Fibroblast of peridontal ligament (primary cell): ENCODE measurements around the gene RTN4.

Source experiments
- DNase-seq: peaks from one replicate; pipeline ENCODE4 v3.0.0-alpha.2; 2010; ENCODE audit errors: extremely low read depth

The RTN4 gene

GRCh38 chr2:54968561-54969218 lies 81.6 kb downstream of the RTN4 start:
- DNase-seq: no peak

- DNase-seq: no peak
Observed at GRCh38 chr2:54967759-54968365, 82.4 kb downstream of the RTN4 start.

- DNase-seq: no peak
Observed at GRCh38 chr2:54967269-54967668, 83.0 kb downstream of the RTN4 start.

DNA sequence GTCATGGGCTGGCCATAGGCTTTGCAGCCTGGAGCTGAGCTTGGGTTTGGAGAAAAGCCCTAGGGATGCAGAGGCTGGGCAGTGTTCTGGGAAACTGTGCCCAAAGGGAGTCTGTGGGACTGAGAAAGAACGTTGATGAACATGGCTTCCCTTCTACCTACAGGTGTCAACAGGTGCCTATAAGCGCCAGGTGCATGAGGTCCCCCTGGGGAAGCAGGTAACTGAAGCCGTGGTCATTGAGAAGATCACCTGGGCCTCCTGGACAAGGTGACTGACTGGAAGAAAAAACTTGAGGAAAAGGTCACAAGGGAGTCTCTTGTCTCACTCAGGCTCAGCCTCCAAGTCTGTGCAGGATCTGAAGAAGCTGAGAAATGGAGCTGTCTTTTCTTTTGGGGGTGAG lies 83.4 kb downstream of the RTN4 start:
- DNase-seq: no peak

- DNase-seq: no peak
Observed at GRCh38 chr2:54966165-54966832, 84.0 kb downstream of the RTN4 start.

GRCh38 chr2:54965425-54965824 lies 84.8 kb downstream of the RTN4 start:
- no peak for DNase-seq

- no peak for DNase-seq
Observed at GRCh38 chr2:54964816-54965215, 85.4 kb downstream of the RTN4 start.

DNA sequence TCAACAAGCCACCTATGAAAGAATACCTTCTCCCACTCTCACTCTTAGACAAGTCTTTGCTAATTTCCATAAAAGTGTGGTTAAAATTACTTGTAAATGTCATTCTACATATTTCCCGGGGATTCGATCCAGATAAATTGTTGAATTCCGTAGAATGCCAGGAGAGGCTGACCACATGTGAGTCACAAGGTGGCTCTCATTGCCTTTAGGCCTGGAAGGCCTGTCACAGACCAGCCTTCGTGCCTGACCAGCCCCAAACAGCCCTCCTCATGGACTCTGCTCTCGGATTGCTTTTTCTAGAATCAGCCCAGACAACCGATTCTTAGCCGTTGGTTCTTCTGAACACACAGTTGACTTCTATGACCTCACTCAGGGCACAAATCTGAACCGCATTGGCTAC lies 86.0 kb downstream of the RTN4 start:
- peak; percentile 40 for DNase-seq

DNA sequence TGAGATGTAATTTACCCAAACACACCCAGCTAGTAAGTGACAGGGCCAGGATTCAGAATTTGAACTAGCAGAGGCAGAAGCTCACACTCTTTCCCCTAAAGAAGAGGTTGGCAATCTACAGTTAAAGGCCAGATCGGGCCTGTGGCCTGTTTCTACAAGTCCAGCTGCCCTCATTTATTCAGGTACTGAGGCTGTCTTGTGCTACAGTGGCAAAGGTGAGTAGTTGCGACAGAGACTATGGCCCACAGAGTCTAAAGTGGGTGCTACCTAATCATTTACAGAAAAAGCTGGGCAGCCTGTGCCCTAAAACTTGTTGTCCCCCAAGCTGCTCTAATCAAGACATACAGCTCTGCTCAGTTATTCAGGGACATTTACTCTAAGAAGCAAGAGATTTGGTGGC lies 86.8 kb downstream of the RTN4 start:
- DNase-seq: no peak

- no peak for DNase-seq
Observed at GRCh38 chr2:54962935-54963440, 87.3 kb downstream of the RTN4 start.

DNA sequence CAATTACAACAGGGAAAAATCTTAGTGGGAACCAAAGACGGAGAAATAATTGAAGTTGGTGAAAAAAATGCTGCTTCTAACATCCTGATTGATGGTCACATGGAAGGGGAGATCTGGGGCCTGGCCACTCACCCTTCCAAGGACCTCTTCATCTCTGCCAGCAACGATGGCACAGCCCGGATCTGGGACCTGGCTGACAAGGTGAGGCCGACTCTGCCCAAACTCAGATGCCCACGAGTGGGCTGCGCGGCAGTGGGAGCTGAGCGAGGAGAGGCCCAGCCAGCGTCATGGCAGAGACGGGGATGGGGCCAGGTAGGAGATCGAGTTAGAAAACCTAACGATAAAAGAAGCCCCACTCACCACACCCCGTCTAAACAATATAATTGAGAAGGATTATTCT lies 87.7 kb downstream of the RTN4 start:
- no peak for DNase-seq

DNA sequence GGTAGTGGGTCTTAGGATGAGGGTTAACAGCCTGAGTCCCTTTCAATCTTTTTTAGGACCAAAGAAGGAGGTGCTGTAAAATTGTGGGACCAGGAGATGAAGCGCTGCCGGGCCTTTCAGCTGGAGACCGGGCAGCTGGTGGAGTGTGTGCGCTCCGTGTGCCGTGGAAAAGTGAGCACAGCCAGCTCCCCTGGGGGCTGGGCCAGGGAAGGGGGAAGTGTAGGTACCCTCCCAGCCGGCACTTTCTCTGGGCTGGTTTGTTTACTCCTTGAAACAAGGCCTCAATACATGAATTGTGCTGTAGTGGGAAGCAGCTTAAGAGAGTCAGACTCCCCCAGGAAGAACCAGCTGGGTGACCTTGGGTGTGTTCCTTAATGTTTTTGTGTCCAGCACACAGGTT lies 90.1 kb downstream of the RTN4 start:
- no peak for DNase-seq

DNA sequence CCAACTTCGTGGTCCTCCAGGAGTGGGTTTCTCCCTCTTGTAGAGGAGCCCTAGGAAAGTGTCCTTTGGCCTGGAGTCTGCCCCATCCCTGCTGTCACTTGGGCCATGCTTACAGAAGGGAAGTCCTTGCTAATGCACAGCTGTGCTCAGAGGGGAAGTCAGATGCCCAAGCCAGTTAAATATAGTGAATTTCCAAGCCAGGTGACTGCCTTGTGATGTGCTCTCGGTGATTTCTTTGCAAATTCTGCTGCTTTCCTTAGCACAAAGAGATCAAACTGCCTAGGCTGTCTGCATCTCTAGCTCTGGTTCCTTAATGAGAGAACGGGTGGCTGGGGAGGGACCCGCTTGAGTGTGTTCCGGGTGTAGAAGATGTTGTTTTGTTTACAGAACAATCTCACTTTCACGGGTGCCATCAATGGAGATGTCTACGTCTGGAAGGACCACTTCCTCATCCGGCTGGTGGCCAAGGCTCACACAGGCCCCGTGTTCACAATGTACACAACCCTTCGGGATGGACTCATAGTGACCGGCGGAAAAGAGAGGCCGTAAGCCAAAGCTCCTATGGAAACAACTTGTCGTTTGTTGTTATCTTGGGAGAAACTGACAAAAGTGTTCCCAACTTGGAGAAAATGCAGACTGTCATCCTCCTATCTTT lies 91.4 kb downstream of the RTN4 start:
- DNase-seq: no peak

GRCh38 chr2:54957321-54957999 lies 92.8 kb downstream of the RTN4 start:
- DNase-seq: no peak

- DNase-seq: peak; percentile 35
Observed at GRCh38 chr2:54956111-54956627, 94.1 kb downstream of the RTN4 start.

DNA sequence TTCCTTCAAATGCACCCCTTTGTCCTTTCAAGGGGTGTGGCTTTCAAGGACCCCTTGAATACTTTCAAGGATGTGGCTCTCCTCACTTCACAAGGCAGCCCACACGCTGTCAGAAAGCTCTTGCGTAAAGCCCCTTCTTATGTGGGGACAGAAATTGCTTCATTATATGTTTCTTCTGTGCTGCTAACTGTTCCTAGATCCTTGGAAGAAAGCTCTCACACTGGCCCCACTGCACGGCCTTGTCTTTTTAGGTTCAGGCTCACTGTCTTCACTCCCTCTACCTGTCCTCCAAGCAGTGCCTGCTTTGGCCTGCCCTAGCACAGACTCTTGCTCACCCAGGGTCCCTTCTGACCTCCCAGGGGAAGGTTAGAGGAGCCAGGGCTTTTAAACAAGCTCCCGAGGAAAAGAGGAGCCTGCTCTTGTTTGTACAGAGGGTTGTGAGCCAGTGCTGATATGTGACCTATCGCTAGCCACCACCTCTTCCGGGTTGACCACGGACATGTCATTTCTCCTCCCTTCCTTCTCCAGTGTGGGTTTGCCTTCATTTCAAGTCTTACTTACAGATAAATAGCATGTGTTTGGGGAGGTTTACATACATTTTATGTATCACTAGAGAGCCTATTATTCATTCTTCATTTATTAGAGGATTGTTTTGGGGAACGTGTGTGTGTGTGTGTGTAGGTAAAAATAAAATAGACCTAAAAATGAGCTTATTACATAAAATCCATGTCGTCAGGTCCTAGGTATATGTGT lies 94.7 kb downstream of the RTN4 start:
- no peak for DNase-seq

DNA sequence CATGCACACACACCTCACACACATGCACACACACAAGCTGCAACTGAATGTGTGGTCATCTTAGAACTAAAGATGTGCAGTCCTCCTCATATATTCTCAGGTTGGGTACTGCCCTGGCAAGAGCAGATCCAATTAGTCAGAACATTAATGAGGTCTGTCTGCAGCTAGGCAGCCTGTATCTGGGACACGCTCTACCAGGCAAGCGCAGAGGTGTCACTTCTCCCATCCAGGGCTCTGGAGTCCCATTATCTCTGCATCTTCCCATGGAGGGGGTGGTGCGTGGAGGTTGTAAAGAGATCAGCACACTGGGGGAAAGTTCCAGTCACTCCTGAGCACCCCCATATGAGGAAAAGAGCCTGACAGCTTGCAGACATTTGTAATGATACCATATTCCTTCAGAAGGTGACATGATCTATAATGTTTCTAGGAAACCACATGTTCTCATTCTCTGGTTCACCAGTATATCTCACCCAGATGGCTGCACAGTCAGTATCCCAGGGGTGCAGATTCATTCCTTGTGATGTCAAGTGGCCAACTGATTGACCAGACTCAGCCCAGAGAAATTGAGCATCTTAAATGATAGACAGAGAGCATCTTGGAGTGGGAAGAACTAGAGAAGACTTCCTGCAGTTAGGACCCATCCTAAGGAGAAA lies 95.4 kb downstream of the RTN4 start:
- no peak for DNase-seq

- no peak for DNase-seq
Observed at GRCh38 chr2:54954158-54954557, 96.1 kb downstream of the RTN4 start.

DNA sequence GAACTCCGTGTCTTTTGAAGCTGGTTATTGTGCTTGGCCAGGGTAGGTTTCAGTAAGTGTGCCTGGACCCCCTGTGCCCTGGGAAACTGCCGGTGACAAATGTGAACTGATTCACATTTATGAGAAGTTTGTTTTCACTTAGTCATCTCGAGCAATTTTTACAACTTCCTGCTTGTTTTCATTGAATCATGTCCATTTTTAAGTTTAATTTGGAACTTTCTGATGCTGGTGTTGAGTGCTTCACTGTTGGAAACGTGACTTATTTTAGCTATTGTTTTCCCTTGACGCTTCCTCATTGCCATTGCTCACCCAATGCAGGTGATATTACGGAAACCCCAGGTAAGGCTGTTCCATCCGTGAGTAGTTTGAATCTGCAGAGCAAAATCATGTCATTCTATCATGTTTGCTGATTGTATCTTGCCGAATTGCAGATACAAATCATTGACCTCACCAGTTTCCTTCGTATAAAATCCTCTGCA lies 97.2 kb downstream of the RTN4 start:
- DNase-seq: no peak

DNA sequence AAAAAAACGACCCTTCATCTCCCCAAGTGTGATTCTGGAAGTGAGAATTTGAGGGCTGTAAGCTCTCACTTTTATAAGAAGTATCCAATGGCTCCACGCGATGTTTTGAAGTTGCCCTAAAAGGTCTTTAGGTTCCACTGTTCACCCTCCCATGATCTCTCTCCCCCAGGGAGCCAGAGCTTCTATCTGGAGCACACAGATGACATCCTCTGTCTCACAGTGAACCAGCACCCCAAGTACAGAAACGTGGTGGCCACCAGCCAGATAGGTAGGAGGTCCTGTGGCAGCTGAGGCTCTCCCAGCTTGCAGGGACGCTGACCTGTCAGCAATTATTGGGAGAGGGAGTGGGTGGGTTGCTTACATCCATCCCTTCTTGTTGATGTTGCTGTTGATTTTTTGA lies 97.8 kb downstream of the RTN4 start:
- no peak for DNase-seq
